Measurements from ENCODE around the gene TOP3B. TPM values are rescaled to one million over a fixed set of nuclear protein-coding genes. Genes with fewer than 3 reads are reported as not detected.

The TOP3B gene
- total and polyA plus RNA-seq, 4 donors = 6.0 to 26.9 (median 8.8) TPM

DNA sequence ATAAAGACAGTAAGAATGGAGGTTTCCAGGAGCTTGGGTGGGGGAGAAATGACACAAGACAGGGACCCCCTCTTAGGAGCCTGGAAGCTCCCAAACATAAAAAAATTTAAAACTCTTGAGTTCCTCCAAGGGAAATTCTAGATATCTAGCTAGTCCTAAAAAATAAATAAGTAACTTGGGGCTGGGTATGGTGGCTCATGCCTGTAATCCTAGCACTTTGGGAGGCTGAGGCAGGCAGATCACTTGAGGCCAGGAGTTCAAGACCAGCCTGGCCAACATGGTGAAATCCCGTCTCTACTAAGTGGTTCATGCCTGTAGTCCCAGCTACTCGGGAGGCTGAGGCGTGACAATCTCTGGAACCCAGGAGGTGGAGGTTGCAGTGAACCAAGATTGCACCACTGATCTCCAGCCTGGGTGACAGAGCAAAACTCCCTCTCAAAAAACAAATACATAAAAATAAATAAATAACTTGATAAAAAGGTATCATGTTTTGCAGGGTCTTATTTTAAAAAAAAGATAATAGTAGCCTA, 20.0 kb upstream of the TOP3B start:
- no peaks in the 10 kb centered on the region for H3K4me1 ChIP-seq (ENCODE audit: control insufficient read depth in 4 of 4, insufficient read depth in 4 of 4, low read length in 3 of 4)
- H3K4me3 ChIP-seq (ENCODE audit: low read depth in 1 of 3, low read length in 3 of 3) = no peak overlapping the region
- no peak for TF ChIP-seq RAD21 (IDR thresholded peaks at IDR 0.05)
- TF ChIP-seq, protein P1, sequence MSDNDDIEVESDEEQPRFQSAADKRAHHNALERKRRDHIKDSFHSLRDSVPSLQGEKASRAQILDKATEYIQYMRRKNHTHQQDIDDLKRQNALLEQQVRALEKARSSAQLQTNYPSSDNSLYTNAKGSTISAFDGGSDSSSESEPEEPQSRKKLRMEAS (IDR thresholded peaks at IDR 0.05) = no peak
- TF ChIP-seq, protein P2, sequence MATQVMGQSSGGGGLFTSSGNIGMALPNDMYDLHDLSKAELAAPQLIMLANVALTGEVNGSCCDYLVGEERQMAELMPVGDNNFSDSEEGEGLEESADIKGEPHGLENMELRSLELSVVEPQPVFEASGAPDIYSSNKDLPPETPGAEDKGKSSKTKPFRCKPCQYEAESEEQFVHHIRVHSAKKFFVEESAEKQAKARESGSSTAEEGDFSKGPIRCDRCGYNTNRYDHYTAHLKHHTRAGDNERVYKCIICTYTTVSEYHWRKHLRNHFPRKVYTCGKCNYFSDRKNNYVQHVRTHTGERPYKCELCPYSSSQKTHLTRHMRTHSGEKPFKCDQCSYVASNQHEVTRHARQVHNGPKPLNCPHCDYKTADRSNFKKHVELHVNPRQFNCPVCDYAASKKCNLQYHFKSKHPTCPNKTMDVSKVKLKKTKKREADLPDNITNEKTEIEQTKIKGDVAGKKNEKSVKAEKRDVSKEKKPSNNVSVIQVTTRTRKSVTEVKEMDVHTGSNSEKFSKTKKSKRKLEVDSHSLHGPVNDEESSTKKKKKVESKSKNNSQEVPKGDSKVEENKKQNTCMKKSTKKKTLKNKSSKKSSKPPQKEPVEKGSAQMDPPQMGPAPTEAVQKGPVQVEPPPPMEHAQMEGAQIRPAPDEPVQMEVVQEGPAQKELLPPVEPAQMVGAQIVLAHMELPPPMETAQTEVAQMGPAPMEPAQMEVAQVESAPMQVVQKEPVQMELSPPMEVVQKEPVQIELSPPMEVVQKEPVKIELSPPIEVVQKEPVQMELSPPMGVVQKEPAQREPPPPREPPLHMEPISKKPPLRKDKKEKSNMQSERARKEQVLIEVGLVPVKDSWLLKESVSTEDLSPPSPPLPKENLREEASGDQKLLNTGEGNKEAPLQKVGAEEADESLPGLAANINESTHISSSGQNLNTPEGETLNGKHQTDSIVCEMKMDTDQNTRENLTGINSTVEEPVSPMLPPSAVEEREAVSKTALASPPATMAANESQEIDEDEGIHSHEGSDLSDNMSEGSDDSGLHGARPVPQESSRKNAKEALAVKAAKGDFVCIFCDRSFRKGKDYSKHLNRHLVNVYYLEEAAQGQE (IDR thresholded peaks at IDR 0.05) = no peak
- TF ChIP-seq GABPA (IDR thresholded peaks at IDR 0.05 in 1 of 2, conservative IDR thresholded peaks at IDR 0.05 in 1 of 2) = no peak
- H3K9ac ChIP-seq (ENCODE audit: low read depth in 1 of 2, low read length in 2 of 2) = no peak overlapping the region
- no peak for DNase-seq (ENCODE audit: low spot score)
- H3K27me3 ChIP-seq (ENCODE audit: control insufficient read depth in 4 of 4, insufficient read depth in 4 of 4, low read length in 3 of 4) = no peaks in the 10 kb centered on the region
- 81% methylated on average over 3 of the region's 3 CpGs for WGBS
- no peak overlapping the region for H3K27ac ChIP-seq (ENCODE audit: low read depth in 1 of 2, low read length in 2 of 2)
- no peaks in the 10 kb centered on the region for H3K9me3 ChIP-seq (ENCODE audit: control insufficient read depth in 4 of 4, low read length in 3 of 4)
- H3K36me3 ChIP-seq (ENCODE audit: control insufficient read depth in 4 of 4, insufficient read depth in 3 of 4, low read depth in 1 of 4, low read length in 3 of 4) = no peaks in the 10 kb centered on the region

DNA sequence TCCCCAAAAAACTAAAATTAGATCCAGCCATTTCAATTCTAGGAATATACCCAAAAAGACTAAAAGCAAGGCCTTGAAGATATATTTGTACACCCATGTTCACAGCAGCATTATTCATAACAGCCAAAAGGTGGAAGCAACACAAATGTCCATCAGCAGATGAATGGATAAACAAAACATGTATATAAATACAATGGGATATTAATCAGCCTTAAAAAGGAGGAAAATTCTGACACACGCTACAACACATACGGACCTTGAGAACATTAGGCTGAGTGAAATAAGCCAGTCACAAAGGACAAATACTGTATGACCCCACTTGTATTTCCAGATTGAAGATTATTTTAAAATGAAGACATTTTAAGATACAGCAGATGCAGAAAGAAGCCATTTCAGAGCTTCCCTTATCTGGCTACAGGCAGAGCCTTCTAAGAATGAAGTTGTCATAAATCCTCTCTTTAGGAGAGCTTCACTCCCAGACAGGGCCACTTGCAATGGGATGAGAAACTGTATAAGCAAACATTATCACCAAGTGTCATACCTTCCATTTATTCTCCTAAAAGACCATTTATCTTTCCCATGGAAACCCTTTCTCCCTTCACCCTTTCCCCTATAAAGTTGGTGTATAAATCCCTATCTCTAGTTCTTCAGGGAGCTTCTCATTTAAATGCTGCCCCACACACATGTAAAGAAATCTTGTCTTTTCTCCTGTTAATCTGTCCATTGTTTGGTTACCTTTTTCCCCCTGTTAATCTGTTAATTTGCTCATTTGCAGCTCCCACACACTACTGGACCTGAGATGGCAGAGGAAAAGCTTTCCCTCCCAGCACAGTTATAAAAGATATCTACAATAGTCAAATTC, 19.3 kb upstream of the TOP3B start:
- H3K27ac ChIP-seq (ENCODE audit: low read depth in 1 of 2, low read length in 2 of 2) = no peak overlapping the region
- no peak overlapping the region for H3K9ac ChIP-seq (ENCODE audit: low read depth in 1 of 2, low read length in 2 of 2)
- WGBS = 93% methylated on average over 2 of the region's 2 CpGs
- no peaks in the 10 kb centered on the region for H3K36me3 ChIP-seq (ENCODE audit: control insufficient read depth in 4 of 4, insufficient read depth in 3 of 4, low read depth in 1 of 4, low read length in 3 of 4)
- no peak for DNase-seq (ENCODE audit: low spot score)
- H3K4me3 ChIP-seq (ENCODE audit: low read depth in 1 of 3, low read length in 3 of 3) = no peak overlapping the region
- TF ChIP-seq, protein P2 (IDR thresholded peaks at IDR 0.05) = no peak
- no peak for TF ChIP-seq NR2F2 (IDR thresholded peaks at IDR 0.05)
- no peak for TF ChIP-seq EGR1 (IDR thresholded peaks at IDR 0.05; ENCODE audit: low read depth in 2 of 2)
- TF ChIP-seq, protein P1 (IDR thresholded peaks at IDR 0.05) = no peak
- no peak for TF ChIP-seq TAF1 (conservative IDR thresholded peaks at IDR 0.05)
- TF ChIP-seq, protein P3, sequence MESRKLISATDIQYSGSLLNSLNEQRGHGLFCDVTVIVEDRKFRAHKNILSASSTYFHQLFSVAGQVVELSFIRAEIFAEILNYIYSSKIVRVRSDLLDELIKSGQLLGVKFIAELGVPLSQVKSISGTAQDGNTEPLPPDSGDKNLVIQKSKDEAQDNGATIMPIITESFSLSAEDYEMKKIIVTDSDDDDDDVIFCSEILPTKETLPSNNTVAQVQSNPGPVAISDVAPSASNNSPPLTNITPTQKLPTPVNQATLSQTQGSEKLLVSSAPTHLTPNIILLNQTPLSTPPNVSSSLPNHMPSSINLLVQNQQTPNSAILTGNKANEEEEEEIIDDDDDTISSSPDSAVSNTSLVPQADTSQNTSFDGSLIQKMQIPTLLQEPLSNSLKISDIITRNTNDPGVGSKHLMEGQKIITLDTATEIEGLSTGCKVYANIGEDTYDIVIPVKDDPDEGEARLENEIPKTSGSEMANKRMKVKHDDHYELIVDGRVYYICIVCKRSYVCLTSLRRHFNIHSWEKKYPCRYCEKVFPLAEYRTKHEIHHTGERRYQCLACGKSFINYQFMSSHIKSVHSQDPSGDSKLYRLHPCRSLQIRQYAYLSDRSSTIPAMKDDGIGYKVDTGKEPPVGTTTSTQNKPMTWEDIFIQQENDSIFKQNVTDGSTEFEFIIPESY (IDR thresholded peaks at IDR 0.05) = no peak
- TF ChIP-seq SP1 (IDR thresholded peaks at IDR 0.05) = no peak
- H3K9me3 ChIP-seq (ENCODE audit: control insufficient read depth in 4 of 4, low read length in 3 of 4) = no peaks in the 10 kb centered on the region
- H3K27me3 ChIP-seq (ENCODE audit: control insufficient read depth in 4 of 4, insufficient read depth in 4 of 4, low read length in 3 of 4) = no peaks in the 10 kb centered on the region
- no peaks in the 10 kb centered on the region for H3K4me1 ChIP-seq (ENCODE audit: control insufficient read depth in 4 of 4, insufficient read depth in 4 of 4, low read length in 3 of 4)

Data from liver (tissue), 9 donors.